ENCODE measurements around the gene PDE8B. TPM values are rescaled to one million over a fixed set of nuclear protein-coding genes. Genes with fewer than 3 reads are reported as not detected.

PDE8B gene
- total and polyA plus RNA-seq, 9 donors: 0.73 to 26.7 (median 6.4) TPM

DNA sequence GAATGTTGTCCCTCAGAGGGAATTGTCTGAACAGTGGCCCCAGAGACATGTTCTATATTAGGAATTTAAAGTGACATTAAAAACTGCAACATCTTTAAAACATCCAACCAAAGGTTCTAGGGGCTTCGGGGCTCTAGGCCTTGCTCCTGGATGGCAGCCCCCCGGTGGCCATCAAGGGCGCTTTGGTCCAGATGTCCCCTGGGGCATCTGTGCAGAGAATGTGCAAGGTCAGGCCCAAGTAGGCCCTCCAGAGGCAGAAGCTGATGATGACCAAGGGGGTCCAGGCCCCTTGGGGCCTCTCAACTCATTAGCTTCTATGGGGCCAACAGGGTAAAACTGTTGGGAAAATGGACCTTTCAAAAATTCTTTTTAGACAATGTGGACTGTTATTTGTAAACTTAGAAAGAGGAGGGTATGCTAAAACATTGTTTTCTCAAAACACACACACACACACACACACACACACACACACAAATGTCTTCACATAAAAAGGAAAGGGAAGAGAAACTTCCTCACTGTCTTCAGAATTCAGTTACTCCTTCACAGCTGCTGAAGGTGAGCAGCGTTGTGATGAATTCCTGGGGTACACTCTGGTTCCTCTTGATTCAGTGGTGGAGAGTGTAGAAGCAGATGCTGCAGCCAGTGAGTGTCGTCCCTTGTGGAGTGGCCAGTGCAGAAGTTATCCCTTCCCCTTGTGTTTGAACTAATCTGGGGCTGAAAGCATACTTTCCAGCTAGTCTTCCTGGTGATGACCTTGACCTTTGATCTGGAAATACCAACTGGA lies 156.4 kb downstream of the PDE8B start:
- H3K27me3 ChIP-seq: no peaks in the 10 kb centered on the region
- no peaks in the 10 kb centered on the region for H3K4me1 ChIP-seq (ENCODE audit: insufficient read depth)
- no peak overlapping the region for H3K27ac ChIP-seq
- H3K9me3 ChIP-seq: no peaks in the 10 kb centered on the region
- no peak for TF ChIP-seq EP300 (IDR thresholded peaks at IDR 0.05)
- no peak for TF ChIP-seq CTCF (IDR thresholded peaks at IDR 0.05)
- TF ChIP-seq POLR2A (IDR thresholded peaks at IDR 0.05): no peak
- 81 to 86% (median 84%) methylated on average over 5 of the region's 5 CpGs for WGBS, 3 donors
- no peak overlapping the region for H3K4me3 ChIP-seq
- no peak for DNase-seq
- intact Hi-C loops (cut with DNase I): no loop called here
- no peaks in the 10 kb centered on the region for H3K36me3 ChIP-seq

DNA sequence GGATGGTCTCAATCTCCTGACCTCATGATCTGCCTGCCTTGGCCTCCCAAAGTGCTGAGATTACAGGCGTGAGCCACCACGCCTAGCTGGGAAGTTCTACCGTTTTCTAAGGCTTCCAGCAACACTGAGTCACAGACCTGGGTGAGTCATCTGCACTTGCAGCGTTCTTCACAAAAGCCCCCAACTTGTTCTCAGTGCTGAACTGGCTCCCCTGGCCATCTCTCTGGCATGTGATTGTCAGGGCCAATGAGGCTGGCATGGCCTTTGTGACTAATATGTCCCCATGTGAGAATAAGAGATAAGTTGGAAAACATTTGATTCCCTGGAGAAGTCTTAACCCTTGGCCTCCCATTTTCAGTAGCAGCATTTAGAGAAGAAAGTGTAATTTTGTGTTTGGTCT lies 157.3 kb downstream of the PDE8B start:
- no peak overlapping the region for H3K4me3 ChIP-seq
- H3K27me3 ChIP-seq: no peaks in the 10 kb centered on the region
- no peak for TF ChIP-seq POLR2A (IDR thresholded peaks at IDR 0.05)
- TF ChIP-seq EP300 (IDR thresholded peaks at IDR 0.05): no peak
- no peak for TF ChIP-seq CTCF (IDR thresholded peaks at IDR 0.05)
- intact Hi-C loops (cut with DNase I): no loop called here
- DNase-seq: no peak
- no peaks in the 10 kb centered on the region for H3K9me3 ChIP-seq
- no peaks in the 10 kb centered on the region for H3K4me1 ChIP-seq (ENCODE audit: insufficient read depth)
- H3K27ac ChIP-seq: no peak overlapping the region
- no peaks in the 10 kb centered on the region for H3K36me3 ChIP-seq
- WGBS, 3 donors: 62 to 75% (median 71%) methylated on average over 4 of the region's 4 CpGs

GRCh38 chr5:77368367-77368766 lies 157.9 kb downstream of the PDE8B start:
- H3K27ac ChIP-seq: no peak overlapping the region

GRCh38 chr5:77369566-77369965 lies 159.1 kb downstream of the PDE8B start:
- 58 to 74% (median 58%) methylated on average over 2 of the region's 2 CpGs for WGBS, 3 donors
- no peaks in the 10 kb centered on the region for H3K36me3 ChIP-seq
- intact Hi-C loops (cut with DNase I): no loop called here
- no peak for TF ChIP-seq EP300 (IDR thresholded peaks at IDR 0.05)
- no peak for TF ChIP-seq POLR2A (IDR thresholded peaks at IDR 0.05)
- TF ChIP-seq CTCF (IDR thresholded peaks at IDR 0.05): no peak
- H3K27ac ChIP-seq: no peak overlapping the region
- H3K4me3 ChIP-seq: no peak overlapping the region
- H3K27me3 ChIP-seq: no peaks in the 10 kb centered on the region
- no peak for DNase-seq
- H3K4me1 ChIP-seq (ENCODE audit: insufficient read depth): no peaks in the 10 kb centered on the region
- H3K9me3 ChIP-seq: no peaks in the 10 kb centered on the region

More at GRCh38 chr5:77368367-77368766, 157.9 kb downstream of the PDE8B start:
- Histone ChIP-seq H3K4me1 (ENCODE audit: insufficient read depth) (no peaks in the 10 kb centered on the region), H3K36me3 (no peaks in the 10 kb centered on the region), H3K9me3 (no peaks in the 10 kb centered on the region), H3K27me3 (no peaks in the 10 kb centered on the region), H3K4me3 (no peak overlapping the region)
- no peak for TF ChIP-seq EP300 (IDR thresholded peaks at IDR 0.05)
- TF ChIP-seq POLR2A (IDR thresholded peaks at IDR 0.05): no peak
- TF ChIP-seq CTCF (IDR thresholded peaks at IDR 0.05): no peak
- no peak for DNase-seq
- intact Hi-C loops (cut with DNase I): no loop called here
- 82 to 91% (median 87%) methylated on average over 5 of the region's 5 CpGs for whole genome bisulfite sequencing, 3 donors

All from ovary (tissue), 9 donors.